ENCODE results near the gene P2RX6.

P2RX6 gene

DNA sequence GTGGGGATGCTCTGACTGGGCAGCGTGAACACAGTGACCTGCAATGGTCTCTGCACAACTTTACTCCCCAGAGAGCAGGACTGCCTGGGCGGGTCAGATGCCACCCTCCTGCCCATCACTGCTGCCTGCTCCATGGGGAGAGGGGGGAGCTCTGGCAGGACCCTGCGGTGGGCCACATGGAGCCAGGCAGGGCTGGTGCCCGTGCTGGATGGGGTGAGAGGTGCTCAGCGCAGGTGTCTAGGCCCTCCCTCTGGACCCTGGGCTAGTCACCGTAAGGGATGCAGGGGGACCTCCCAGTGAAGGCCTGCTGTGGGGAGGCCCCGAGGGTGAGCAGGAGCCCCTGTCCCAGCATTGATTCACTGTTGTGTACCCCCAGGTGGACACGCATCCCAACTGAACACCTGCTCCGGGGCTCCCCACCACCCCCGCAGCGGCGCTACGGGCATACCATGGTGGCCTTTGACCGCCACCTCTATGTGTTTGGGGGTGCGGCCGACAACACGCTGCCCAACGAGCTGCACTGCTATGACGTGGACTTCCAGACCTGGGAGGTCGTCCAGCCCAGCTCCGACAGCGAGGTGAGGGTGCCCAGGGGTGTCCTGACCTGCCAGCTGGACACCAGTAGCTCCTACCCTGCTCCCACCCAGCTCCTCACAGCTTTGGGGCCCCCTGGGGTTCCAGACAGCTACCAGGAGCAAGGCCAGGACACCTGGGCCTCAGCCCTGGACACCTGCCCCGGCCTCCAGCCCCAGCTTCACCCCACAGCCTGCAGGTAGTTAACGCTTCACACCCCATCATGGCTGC lies 23.5 kb upstream of the P2RX6 start:
- no peak for DNase-seq (ENCODE audit: low read depth, low spot score)
- H3K9me3 ChIP-seq (ENCODE audit: low read depth, low read length) = no peaks in the 10 kb centered on the region
- peaks cover 4% of the 10 kb centered on the region; the same call in 1 of the 2 replicates for H3K36me3 ChIP-seq (ENCODE audit: insufficient read depth, low read length)
- TF ChIP-seq EZH2 (IDR thresholded peaks at IDR 0.05) (no peak), FOXP2 (optimal IDR thresholded peaks at IDR 0.05; ENCODE audit: control extremely low read depth, extremely low read length, insufficient read depth) (no peak), POLR2AphosphoS5 (IDR thresholded peaks at IDR 0.05; ENCODE audit: borderline replicate concordance, low read depth, low read length) (no peak)
- H3K4me3 ChIP-seq = no peak overlapping the region
- no peak overlapping the region for H3K9ac ChIP-seq (ENCODE audit: insufficient read length)
- H3K27ac ChIP-seq = no peak overlapping the region

DNA sequence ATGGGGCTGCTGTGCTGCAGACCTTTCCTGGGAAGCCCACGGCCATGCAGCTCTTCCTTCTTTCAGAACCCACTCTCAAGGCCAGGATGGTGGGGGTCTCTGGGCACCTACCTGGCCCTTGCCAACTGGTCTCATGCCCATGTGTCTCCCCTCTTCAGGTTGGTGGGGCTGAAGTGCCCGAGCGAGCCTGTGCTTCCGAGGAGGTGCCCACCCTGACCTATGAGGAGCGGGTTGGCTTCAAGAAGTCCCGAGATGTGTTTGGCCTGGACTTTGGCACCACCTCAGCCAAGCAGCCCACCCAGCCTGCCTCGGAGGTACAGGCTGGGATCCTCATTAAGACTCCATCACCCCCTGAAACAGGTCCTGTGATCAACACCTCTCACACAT lies 22.9 kb upstream of the P2RX6 start:
- TF ChIP-seq EZH2 (IDR thresholded peaks at IDR 0.05) (no peak), POLR2AphosphoS5 (IDR thresholded peaks at IDR 0.05; ENCODE audit: borderline replicate concordance, low read depth, low read length) (no peak), FOXP2 (optimal IDR thresholded peaks at IDR 0.05; ENCODE audit: control extremely low read depth, extremely low read length, insufficient read depth) (no peak)
- Histone ChIP-seq H3K27ac (no peak overlapping the region), H3K9ac (ENCODE audit: insufficient read length) (no peak overlapping the region), H3K9me3 (ENCODE audit: low read depth, low read length) (no peaks in the 10 kb centered on the region), H3K4me3 (no peak overlapping the region), H3K36me3 (ENCODE audit: insufficient read depth, low read length) (no peaks in the 10 kb centered on the region; the same call in 1 of the 2 replicates)
- DNase-seq (ENCODE audit: low read depth, low spot score) = no peak

DNA sequence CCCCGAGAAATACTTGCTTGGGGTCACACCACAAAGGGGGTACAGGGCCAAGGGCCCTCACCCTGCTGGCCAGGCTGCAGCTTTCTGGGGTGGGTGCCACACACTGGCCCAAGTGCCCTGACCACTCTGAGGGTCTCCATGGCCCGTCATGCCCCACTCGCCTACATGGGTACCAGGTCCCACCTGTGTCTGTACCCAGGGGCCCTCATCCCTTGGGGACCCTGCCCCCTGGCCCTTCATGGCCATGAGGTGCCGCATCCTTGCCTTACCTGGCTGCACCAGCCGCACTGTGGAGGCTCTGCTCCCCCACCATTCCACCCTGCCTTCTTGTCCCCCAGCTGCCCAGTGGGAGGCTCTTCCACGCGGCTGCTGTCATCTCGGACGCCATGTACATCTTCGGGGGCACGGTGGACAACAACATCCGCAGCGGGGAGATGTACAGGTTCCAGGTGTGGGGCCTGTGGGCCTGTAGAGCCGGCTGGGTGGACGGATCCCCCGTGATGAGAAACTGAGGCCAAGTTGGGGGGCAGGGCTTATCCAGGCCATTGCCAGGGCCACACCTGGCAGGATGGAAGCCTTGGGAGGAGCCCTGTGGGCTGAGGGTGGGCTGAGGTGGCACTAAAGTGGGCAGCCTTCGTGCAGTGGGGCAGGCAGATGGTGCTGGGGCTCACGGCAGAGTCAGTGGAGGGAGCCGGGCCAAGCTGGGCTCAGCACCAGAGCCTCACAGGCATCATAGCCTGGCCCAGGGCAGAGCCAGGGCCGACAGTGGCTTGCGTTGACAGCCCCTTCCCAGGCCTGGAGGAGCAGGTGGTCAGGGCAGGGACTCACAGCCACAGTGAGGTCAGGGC lies 22.3 kb upstream of the P2RX6 start:
- H3K4me3 ChIP-seq = no peak overlapping the region
- no peak overlapping the region for H3K9ac ChIP-seq (ENCODE audit: insufficient read length)
- no peak overlapping the region for H3K27ac ChIP-seq
- no peaks in the 10 kb centered on the region for H3K9me3 ChIP-seq (ENCODE audit: low read depth, low read length)
- TF ChIP-seq POLR2AphosphoS5 (IDR thresholded peaks at IDR 0.05; ENCODE audit: borderline replicate concordance, low read depth, low read length) (no peak), EZH2 (IDR thresholded peaks at IDR 0.05) (no peak), FOXP2 (optimal IDR thresholded peaks at IDR 0.05; ENCODE audit: control extremely low read depth, extremely low read length, insufficient read depth) (no peak)
- H3K36me3 ChIP-seq (ENCODE audit: insufficient read depth, low read length) = no peaks in the 10 kb centered on the region; the same call in 1 of the 2 replicates
- DNase-seq (ENCODE audit: low read depth, low spot score) = no peak

DNA sequence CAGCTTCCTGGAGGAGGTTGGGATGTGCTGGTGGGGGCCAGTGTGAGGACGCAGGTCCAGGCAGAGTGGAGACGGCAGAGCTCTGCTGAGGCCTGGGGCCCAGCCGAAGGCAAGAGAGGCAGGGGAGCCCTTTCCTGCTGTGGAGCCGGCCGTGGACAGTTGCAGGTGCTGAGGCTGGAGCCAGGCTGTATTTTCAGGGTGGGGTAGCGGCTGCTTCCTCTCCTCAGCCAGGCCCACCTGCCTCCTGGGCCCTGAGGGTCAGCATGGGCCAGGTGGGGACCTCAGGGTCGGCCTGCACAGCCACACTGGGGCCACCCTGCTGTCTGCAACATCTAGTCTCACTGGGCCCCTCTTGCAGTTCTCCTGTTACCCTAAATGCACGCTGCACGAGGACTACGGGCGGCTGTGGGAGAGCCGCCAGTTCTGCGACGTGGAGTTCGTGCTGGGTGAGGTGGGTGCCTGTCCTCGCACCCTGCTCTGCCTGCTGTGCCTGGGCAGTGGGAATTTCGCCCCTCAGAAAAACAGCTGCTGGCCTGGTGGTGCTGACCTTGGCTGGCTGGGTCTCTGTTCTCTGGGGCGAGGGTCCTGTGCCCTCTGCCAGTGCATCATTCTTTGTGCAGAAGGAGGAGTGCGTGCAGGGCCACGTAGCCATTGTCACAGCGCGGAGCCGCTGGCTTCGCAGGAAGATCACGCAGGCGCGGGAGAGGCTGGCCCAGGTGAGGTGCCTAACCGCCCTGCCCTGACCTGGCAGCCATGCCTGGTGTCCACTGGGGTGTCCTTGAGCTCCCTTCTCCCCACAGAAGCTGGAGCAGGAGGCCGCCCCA lies 21.4 kb upstream of the P2RX6 start:
- Histone ChIP-seq H3K9ac (ENCODE audit: insufficient read length) (no peak overlapping the region), H3K4me3 (no peak overlapping the region), H3K27ac (no peak overlapping the region), H3K36me3 (ENCODE audit: insufficient read depth, low read length) (no peaks in the 10 kb centered on the region; the same call in 1 of the 2 replicates), H3K9me3 (ENCODE audit: low read depth, low read length) (no peaks in the 10 kb centered on the region)
- DNase-seq (ENCODE audit: low read depth, low spot score) = no peak
- TF ChIP-seq POLR2AphosphoS5 (IDR thresholded peaks at IDR 0.05; ENCODE audit: borderline replicate concordance, low read depth, low read length) = no peak
- no peak for TF ChIP-seq EZH2 (IDR thresholded peaks at IDR 0.05)
- TF ChIP-seq FOXP2 (optimal IDR thresholded peaks at IDR 0.05; ENCODE audit: control extremely low read depth, extremely low read length, insufficient read depth) = no peak

DNA sequence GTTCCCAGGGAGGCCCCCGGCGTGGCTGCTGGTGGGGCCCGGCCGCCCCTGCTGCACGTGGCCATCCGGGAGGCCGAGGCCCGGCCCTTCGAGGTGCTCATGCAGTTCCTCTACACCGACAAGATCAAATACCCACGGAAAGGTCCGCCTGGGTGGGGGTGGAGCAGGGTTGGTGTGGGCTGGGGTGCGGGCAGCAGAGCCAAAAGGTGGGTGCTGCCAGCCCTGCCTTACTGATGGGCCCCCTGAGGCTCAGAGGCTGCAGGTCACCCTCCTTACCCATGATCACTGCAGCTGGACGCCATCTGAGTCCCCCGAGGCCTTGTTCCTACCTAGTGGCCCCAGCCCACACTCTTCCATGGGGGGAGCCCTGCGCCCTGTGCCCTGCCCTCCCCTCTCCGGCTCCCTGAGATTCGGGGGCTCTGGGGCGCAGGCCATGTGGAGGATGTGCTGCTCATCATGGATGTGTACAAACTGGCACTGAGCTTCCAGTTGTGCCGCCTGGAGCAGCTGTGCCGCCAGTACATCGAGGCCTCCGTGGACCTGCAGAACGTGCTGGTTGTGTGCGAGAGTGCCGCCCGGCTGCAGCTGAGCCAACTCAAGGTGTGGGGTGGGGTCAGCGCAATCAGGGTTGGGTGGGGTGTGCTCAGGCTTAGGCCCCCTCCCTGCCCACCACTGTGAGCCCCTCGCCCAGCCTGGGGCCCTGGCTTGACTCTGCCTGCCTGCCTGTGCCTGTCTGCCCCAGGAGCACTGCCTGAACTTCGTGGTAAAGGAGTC lies 20.6 kb upstream of the P2RX6 start:
- Histone ChIP-seq H3K4me3 (no peak overlapping the region), H3K9ac (ENCODE audit: insufficient read length) (no peak overlapping the region), H3K9me3 (ENCODE audit: low read depth, low read length) (no peaks in the 10 kb centered on the region), H3K36me3 (ENCODE audit: insufficient read depth, low read length) (peaks cover 2% of the 10 kb centered on the region; the same call in 1 of the 2 replicates), H3K27ac (no peak overlapping the region)
- no peak for DNase-seq (ENCODE audit: low read depth, low spot score)
- TF ChIP-seq EZH2 (IDR thresholded peaks at IDR 0.05) = no peak
- TF ChIP-seq FOXP2 (optimal IDR thresholded peaks at IDR 0.05; ENCODE audit: control extremely low read depth, extremely low read length, insufficient read depth) = no peak
- TF ChIP-seq POLR2AphosphoS5 (IDR thresholded peaks at IDR 0.05; ENCODE audit: borderline replicate concordance, low read depth, low read length) = no peak

DNA sequence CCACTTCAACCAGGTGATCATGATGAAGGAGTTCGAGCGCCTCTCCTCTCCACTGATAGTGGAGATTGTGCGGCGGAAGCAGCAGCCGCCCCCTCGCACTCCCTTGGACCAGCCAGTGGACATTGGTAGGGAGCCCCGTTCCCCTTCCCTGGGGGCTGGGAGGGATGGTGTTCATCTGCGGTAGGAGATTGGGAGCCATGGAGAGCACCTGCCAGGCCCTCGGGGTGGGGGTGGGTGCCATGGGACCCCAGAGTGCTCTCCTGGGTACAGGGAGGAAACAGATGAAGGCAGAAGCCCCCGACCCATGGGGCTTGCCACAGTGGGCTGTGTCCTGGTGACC lies 20.1 kb upstream of the P2RX6 start:
- no peak for TF ChIP-seq FOXP2 (optimal IDR thresholded peaks at IDR 0.05; ENCODE audit: control extremely low read depth, extremely low read length, insufficient read depth)
- TF ChIP-seq POLR2AphosphoS5 (IDR thresholded peaks at IDR 0.05; ENCODE audit: borderline replicate concordance, low read depth, low read length) = no peak
- TF ChIP-seq EZH2 (IDR thresholded peaks at IDR 0.05) = no peak
- DNase-seq (ENCODE audit: low read depth, low spot score) = no peak
- peaks cover 8% of the 10 kb centered on the region; the same call in 1 of the 2 replicates for H3K36me3 ChIP-seq (ENCODE audit: insufficient read depth, low read length)
- H3K9ac ChIP-seq (ENCODE audit: insufficient read length) = no peak overlapping the region
- no peaks in the 10 kb centered on the region for H3K9me3 ChIP-seq (ENCODE audit: low read depth, low read length)
- H3K4me3 ChIP-seq = no peak overlapping the region
- H3K27ac ChIP-seq = no peak overlapping the region

DNA sequence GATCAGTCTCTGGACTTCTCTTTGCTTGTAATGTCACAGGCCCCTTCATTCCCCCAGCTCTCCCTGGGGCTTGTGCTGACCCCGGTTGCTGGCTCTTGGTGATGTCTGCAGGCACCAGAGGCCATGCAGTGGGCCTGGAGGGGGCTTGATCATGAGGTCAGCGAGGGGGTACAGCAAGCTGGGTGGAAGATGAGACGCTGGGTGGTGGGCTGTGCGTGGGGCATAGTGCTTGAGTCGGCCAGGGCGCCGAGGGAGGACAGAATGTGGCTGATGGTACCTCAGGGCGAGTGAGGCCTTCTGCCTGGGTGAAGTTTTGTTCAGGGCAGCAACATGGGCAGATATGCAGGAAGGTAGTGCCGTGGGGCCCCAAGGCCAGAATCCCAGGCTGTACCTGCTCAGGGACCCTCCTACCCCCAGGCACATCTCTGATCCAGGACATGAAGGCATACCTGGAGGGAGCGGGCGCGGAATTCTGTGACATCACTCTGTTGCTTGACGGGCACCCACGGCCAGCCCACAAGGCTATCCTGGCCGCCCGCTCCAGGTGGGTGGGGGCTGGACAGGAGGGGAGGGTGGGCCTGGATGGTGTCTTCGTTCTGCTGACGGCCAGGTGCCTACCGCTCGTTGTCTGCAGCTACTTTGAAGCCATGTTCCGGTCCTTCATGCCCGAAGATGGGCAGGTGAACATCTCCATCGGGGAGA lies 19.5 kb upstream of the P2RX6 start:
- Histone ChIP-seq H3K9me3 (ENCODE audit: low read depth, low read length) (no peaks in the 10 kb centered on the region), H3K4me3 (no peak overlapping the region), H3K27ac (no peak overlapping the region), H3K9ac (ENCODE audit: insufficient read length) (no peak overlapping the region), H3K36me3 (ENCODE audit: insufficient read depth, low read length) (peaks cover 14% of the 10 kb centered on the region; the same call in 1 of the 2 replicates)
- no peak for DNase-seq (ENCODE audit: low read depth, low spot score)
- no peak for TF ChIP-seq FOXP2 (optimal IDR thresholded peaks at IDR 0.05; ENCODE audit: control extremely low read depth, extremely low read length, insufficient read depth)
- no peak for TF ChIP-seq POLR2AphosphoS5 (IDR thresholded peaks at IDR 0.05; ENCODE audit: borderline replicate concordance, low read depth, low read length)
- TF ChIP-seq EZH2 (IDR thresholded peaks at IDR 0.05) = no peak

All from SK-N-MC (cell line).